GM19395 (cell line): ENCODE data around the gene GBX1.
A peak's percentile ranks its signal among the peaks of the same experiment; 100 is the strongest.

Source experiments
- ATAC-seq: cut with Tn5 transposase; IDR thresholded peaks from one replicate; pipeline ENCODE4 v1.9.1; 2021; ENCODE audit warnings: mild to moderate bottlenecking, moderate library complexity; ENCODE audit not compliant: unreplicated experiment

Gene GBX1

DNA sequence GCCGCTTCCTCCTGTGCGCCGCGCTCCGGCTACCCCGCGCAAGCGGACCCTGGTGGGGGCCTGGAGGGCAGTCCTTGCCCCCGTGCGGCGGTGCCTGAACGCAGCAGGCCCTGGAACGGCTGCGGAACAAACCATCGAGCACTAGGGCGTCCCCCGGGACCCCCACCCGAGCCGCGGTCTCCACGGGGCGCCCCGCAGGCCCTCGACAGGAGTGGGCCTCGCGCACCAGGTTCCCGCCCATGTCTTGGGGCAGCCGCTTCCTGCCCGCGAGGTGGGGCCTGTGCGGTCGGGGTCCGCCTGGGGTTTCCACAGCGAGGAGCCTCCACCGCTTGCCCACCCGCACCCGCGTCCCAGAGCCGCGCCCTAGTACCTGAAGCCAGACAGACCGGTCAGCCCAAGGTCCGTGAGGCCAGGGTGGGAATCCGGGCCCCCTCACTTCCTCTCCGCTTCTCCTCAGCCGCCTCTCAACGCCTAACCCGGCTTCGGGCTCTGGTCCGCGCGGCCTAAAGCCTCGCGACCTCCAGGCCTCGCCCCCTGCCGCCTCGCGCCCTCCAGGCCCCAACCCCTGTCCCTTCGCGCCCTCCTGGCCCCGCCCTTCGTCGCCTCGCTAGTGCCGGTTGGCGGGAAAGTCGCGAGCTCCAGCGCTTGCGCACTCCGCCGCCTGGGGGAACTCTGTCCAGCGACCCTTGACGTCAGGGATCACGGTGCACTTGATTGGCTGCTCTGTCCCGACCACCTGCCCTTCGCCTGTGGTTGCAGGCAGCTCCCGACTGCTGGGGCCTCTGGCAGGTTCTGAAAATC, 7.0 kb upstream of the GBX1 start:
- no peak for ATAC-seq

DNA sequence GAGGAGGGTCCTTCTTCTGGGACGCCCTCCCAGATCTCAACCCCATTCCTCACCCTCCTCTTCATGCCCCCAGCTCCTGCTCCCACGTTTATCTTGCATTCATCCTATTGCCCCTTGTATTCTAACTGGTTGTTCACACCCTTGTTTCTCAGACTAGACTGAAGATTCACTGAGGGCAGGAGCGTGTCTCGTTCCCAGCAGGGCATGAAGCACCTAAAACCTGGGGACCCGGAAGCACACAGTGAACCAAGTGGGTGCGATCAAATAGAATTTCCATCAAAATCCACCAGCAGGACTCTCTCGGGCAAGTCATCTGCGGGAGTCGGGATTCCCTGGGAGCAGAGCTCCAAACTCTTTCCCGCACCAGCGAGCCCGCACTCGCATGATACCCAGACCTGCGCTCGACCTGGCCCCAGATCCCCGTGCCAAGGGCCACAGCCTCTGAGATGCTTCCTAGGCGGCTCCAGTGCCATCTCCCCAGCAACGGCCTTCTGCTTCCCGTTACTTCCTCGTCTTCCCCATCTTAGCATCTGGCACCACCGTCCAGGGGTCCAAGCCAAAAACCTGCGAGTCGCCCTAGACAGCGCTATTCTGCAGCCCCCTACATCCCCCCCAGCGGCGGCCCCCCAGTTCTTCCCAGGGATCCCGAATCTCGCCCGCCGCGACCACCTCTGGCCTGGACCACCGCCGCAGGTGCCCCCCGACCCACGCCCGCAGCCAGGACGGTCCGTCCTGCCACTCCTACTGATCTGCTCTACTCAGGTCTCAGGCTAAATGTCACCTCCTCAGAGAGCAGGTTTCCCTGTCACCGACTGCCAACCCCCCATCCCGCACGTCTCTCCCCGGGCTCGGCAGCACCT, 6.1 kb upstream of the GBX1 start:
- no peak for ATAC-seq

DNA sequence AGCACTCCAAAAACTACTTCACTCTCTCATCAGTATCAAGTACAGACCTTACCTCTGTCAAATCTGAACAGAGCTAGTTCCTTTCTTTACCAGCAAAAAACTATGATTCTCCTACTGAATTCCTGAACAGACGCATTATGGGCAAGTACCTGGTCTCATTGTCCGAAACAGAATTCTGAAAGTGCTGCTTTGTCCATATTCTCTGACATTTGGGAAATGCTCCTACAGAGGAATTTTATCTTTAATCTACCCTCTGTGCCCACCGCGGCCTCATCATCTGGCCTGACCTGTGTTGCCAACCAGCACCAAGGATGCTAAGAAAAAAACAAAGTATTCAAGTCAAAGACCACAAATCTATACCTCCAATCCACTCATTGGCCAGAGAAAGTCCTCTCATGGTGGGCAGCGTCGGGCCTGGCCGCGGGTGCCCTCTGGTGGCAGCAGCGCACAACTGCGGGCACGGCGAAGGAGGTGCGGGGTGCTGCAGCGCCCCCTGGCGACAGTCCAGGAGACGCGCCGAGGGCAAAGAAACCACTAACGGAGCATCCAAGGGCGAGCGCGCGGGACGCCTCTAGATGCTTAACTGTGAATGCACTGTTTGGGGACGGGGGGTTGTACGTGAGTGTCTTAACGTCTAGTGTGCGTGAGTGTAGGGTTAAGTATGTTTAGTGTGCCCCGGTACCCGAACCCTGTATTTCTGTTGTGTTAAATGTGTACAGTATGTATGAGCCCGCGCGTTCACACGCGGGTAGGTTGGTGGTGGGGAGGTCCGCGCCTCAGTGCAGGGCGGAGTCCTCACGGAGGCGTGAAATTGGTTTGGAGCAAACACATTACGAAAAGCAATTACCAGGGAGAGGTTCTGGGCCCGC, 5.0 kb upstream of the GBX1 start:
- peak; percentile 71 for ATAC-seq

GRCh38 chr7:151168787-151169162, 1.3 kb upstream of the GBX1 start:
- no peak for ATAC-seq

DNA sequence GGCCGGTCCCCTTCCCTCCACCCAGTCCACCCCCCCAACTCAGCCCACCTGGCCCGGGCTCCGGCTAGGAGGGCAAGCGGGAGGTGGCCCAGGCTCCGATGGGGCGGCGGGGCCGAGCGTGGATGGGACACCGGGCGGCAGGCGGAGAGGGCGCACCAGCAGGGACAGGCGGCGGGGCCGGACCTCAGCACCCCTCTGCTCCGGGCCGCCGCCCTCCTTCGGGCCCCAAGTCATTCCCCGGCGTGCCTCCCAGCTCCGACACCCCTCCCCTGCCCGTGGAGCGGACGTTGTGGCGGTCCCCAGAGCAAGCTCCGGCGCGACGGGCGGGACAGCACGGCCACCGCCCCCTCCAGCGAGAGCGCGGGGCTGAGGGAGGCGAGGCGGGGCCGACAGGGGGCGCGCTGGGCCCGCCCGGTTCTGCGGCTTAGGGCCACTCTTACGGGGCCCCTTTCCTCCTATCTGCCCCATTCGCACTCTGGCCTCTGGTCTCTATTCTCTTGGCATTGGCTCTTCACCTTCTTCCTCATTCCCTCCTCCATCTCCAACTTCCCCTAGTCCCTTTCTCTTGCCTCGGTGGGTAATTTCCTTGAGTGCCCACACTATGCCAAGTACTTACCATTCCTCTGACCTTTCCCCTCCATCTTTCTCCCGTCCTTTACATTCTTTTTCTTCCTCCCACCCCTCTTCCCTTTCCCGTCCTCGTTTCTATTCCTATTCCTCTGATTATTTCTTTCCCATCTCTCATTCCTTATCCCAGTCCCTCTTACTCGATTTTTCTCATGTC, 701 bp upstream of the GBX1 start:
- no peak for ATAC-seq

DNA sequence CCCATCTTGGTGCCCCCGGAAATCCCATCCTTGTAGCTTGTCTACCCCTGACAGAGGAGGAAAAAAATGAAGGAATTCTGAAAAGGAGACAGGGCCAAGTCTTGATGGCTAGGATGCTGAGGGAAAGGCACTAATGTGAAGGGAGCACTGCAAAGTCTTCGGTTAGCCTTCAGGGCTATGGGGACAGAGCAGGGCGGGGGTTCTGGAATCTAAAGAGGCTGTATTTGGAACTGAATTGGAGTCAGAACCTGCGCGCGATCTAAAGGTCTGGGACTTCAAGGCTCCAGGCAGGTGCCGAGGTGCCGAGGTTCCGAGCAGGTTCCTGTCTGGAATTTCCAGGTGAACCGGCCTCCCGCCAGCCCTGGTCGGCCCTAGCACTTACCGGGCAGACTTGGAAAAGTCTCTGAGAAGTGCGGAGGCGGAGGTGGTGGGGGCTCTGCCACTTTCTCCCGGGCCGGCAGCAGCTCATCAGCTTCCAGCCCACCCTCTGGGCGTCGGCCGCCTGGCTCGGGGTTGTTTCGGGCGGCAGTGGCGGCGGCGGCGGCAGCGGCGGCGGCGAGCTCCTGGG, 781 bp downstream of the GBX1 start:
- no peak for ATAC-seq

GRCh38 chr7:151161757-151162156, 5.7 kb downstream of the GBX1 start:
- no peak for ATAC-seq

DNA sequence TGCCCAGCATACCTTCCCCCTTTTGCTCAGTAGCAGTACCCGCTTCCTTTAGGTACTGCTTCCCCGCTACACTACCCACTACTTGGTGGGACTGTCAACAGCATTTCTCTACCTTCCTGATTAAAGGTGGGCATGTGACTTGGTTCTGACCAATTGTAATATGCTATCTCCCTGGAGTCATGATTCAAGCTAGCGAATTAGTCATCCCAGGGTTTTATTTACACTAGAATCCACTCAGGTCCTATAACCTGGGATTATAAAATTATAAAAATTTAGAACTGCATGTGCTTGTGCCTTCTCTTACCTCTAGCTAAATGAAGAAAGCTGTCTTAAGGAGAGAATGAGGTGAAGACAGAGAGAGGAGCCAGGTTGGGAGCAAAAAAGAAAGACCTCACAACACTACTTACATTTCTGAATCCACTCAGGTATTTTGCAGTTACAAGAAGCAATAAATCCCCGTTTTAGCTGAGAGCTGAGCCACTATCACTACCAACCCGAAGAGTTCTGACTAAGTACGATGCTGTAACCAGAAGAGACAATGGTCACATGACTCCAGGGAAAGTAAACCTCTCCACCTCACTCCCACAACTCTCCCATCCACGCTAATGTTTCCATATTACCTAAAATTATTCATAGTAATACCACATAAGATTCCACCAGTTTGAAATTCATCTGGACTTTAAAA, 9.7 kb downstream of the GBX1 start:
- ATAC-seq, result no peak

- ATAC-seq, result no peak
Observed at GRCh38 chr7:151152643-151153513, 14.6 kb downstream of the GBX1 start.

- ATAC-seq, result no peak
Observed at GRCh38 chr7:151150388-151150787, 17.1 kb downstream of the GBX1 start.

- no peak for ATAC-seq
Observed at GRCh38 chr7:151148319-151149259, 18.9 kb downstream of the GBX1 start.

DNA sequence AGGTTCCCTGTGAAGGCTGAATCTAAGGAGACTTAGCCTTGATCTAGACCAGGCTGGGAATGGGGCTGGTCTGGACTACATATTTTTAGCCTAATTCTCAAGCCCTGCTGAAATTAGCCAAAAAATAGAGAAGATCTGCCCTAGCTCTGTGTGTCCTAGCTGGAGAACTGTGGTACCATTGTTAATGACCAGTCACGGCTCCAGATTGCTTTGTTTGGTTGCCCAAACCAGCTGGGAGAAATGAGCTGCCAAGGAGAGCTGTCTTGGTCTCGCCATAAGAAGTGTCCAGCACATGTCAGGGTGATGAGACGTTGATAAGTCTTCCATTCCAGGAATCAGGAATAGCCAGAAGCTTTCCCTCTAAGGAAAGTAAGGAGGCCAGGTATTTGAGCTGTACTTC, 20.7 kb downstream of the GBX1 start:
- no peak for ATAC-seq

DNA sequence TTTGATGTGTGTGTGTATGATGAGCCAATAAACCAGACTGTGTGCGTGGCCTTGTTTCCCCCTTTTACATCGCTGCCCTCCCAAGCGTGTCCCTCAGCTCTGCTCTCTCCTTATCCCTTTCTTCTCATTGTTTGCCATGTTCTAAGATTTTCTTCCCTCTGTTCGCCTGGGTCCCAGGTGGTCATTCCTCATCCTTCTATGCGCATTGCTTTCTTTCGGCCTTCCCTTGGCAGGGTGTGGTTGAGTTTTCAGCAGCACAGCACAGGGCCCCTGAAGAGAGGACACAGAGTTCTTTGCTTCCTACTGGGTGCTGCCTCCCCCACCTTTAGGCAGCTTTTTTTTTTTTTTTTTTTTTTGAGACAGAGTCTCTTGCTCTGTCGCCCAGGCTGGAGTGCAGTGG, 23.1 kb downstream of the GBX1 start:
- no peak for ATAC-seq

- ATAC-seq, result no peak
Observed at GRCh38 chr7:151143261-151144015, 24.1 kb downstream of the GBX1 start.

DNA sequence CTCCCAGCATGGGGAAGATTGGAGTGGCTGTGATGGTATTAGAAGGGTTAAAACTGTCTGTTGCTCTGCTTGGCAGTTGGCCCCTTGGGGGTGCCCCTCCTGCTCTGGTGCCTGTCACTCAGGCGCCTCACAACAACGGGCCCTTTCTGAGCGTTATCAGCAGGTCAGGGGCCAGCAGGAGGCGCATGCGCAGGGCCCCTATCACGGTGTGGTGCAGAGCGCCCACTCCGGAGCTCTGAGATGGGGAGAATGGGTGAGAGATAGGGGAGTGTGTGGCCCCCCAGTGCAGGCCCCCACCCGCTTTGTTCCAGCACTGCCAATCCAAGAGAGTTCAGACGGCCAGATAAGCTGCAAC, 24.8 kb downstream of the GBX1 start:
- ATAC-seq, result no peak

GRCh38 chr7:151141855-151142685, 25.4 kb downstream of the GBX1 start:
- no peak for ATAC-seq
